PC-3 (cell line): ENCODE results near the gene BRIP1.

Experiments used
- EZH2 ChIP-seq: fragments of 300-600 bp; sonication (generic); IDR thresholded peaks from one replicate; pipeline ENCODE4 v1.6.1; 2017; ENCODE audit warnings: antibody characterized with exemption, mild to moderate bottlenecking, low read length; ENCODE audit not compliant: unreplicated experiment
- EZH2phosphoT487 ChIP-seq: fragments of 300-600 bp; sonication (generic); IDR thresholded peaks from 2 replicates; pipeline ENCODE4 v1.6.1; 2018; ENCODE audit warnings: mild to moderate bottlenecking, antibody characterized with exemption, low read length, borderline replicate concordance
- TF ChIP-seq, protein P1 (sequence below): fragments of 300-600 bp; sonication (generic); conservative IDR thresholded peaks from 2 replicates; pipeline ENCODE4 v1.5.1; 2017; ENCODE audit warnings: antibody characterized with exemption, low read depth, mild to moderate bottlenecking, low read length

GRCh38 chr17:61756561-61756960 is 106.8 kb downstream of the BRIP1 start:
- TF ChIP-seq, protein P1, sequence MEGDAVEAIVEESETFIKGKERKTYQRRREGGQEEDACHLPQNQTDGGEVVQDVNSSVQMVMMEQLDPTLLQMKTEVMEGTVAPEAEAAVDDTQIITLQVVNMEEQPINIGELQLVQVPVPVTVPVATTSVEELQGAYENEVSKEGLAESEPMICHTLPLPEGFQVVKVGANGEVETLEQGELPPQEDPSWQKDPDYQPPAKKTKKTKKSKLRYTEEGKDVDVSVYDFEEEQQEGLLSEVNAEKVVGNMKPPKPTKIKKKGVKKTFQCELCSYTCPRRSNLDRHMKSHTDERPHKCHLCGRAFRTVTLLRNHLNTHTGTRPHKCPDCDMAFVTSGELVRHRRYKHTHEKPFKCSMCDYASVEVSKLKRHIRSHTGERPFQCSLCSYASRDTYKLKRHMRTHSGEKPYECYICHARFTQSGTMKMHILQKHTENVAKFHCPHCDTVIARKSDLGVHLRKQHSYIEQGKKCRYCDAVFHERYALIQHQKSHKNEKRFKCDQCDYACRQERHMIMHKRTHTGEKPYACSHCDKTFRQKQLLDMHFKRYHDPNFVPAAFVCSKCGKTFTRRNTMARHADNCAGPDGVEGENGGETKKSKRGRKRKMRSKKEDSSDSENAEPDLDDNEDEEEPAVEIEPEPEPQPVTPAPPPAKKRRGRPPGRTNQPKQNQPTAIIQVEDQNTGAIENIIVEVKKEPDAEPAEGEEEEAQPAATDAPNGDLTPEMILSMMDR, result no peak
- TF ChIP-seq EZH2 (no peak), EZH2phosphoT487 (no peak)
